SK-N-SH (cell line): ENCODE measurements around the gene SOAT2. TPM values are rescaled to one million over a fixed set of nuclear protein-coding genes. Genes with fewer than 3 reads are reported as not detected.

Experiments
- CTCF ChIA-PET: fragments of 300-600, 350-600 bp; formaldehyde crosslinking; extraction: SDS; loops from one replicate; lab custom pipeline; 2021; lab: Yijun Ruan, JAX
- POLR2A ChIA-PET: fragments of 350-600 bp; sonication (Branson Sonifier 250); formaldehyde crosslinking; extraction: SDS; loops from one replicate; lab custom pipeline; 2020; ENCODE audit warnings: antibody characterized with exemption, inconsistent platforms; lab: Yijun Ruan, JAX
- DNase-seq: peaks from one replicate; pipeline ENCODE4 v3.0.0; 2012
- H2AFZ ChIP-seq: fragments of 200-600 bp; sonication (generic); 2 replicates; pipeline ENCODE4 v1.8.1; 2016; ENCODE audit warnings: antibody characterized with exemption, mild to moderate bottlenecking, low read depth
- H3F3A ChIP-seq: fragments of 200-600 bp; sonication (generic); replicated peaks from 2 replicates; pipeline ENCODE3; 2016; ENCODE audit warnings: antibody characterized with exemption, mild to moderate bottlenecking; ENCODE audit not compliant: insufficient read depth
- H3K27ac ChIP-seq, 2 experiments: fragments of 200-500 bp in 1 of 2; fragments of 200-600 bp in 1 of 2; sonication (Bioruptor generic) in 1 of 2; sonication (generic), shearing (Covaris generic) in 1 of 2; 2 replicates each; pipeline versions ENCODE4 v1.5.1 to v1.6.1; 2014 to 2016; ENCODE audit warnings: low read depth in 2 of 2, inconsistent platforms in 1 of 2, low read length in 1 of 2, mild to moderate bottlenecking in 1 of 2, mixed read lengths in 1 of 2
- H3K27me3 ChIP-seq: fragments of 200-600 bp; sonication (generic), shearing (Covaris generic); 2 replicates; pipeline ENCODE4 v1.6.1; 2016; ENCODE audit warnings: mixed run types; ENCODE audit not compliant: insufficient read depth
- H3K36me3 ChIP-seq, 2 experiments: fragments of 200-500 bp in 1 of 2; fragments of 200-600 bp in 1 of 2; sonication (Bioruptor generic) in 1 of 2; sonication (generic) in 1 of 2; replicated peaks in 1 of 2; 2 replicates each; pipeline versions ENCODE3 to v1.5.1; 2014 to 2016; ENCODE audit warnings: low read length in 1 of 2, mild to moderate bottlenecking in 1 of 2; ENCODE audit not compliant: insufficient read depth in 2 of 2, control insufficient read depth in 1 of 2
- H3K4me1 ChIP-seq, 2 experiments: fragments of 200-500 bp in 1 of 2; fragments of 200-600 bp in 1 of 2; sonication (Bioruptor generic) in 1 of 2; sonication (generic), shearing (Covaris generic) in 1 of 2; 2 replicates each; pipeline versions ENCODE4 v1.5.1 to v1.6.1; 2014 to 2016; ENCODE audit warnings: low read depth in 1 of 2, low read length in 1 of 2, mixed run types in 1 of 2; ENCODE audit not compliant: insufficient read depth in 2 of 2, control insufficient read depth in 1 of 2
- H3K4me2 ChIP-seq: fragments of 200-600 bp; sonication (generic), shearing (Covaris generic); 2 replicates; pipeline ENCODE4 v1.6.1; 2017; ENCODE audit warnings: mixed run types
- H3K4me3 ChIP-seq, 2 experiments: fragments of 200-500 bp in 1 of 2; fragments of 200-600 bp in 1 of 2; sonication (Bioruptor generic) in 1 of 2; sonication (generic), shearing (Covaris generic) in 1 of 2; 2 replicates each; pipeline versions ENCODE4 v1.5.1 to v1.8.1; 2014 to 2016; ENCODE audit warnings: low read depth in 2 of 2, inconsistent platforms in 1 of 2, low read length in 1 of 2, mild to moderate bottlenecking in 1 of 2, mixed read lengths in 1 of 2, moderate library complexity in 1 of 2
- H3K79me2 ChIP-seq: fragments of 200-600 bp; sonication (generic); 2 replicates; pipeline ENCODE4 v1.8.1; 2017; ENCODE audit warnings: mild to moderate bottlenecking; ENCODE audit not compliant: insufficient read depth
- H3K9ac ChIP-seq: fragments of 200-600 bp; sonication (generic); 2 replicates; pipeline ENCODE4 v1.6.1; 2017; ENCODE audit warnings: mixed run types
- H3K9me2 ChIP-seq: fragments of 200-600 bp; sonication (generic); 2 replicates; pipeline ENCODE4 v1.6.1; 2017; ENCODE audit warnings: mixed run types
- H3K9me3 ChIP-seq: fragments of 200-600 bp; sonication (generic); 2 replicates; pipeline ENCODE4 v1.6.1; 2017; ENCODE audit warnings: mixed run types, mild to moderate bottlenecking, moderate library complexity
- H4K20me1 ChIP-seq: fragments of 200-600 bp; sonication (generic); 2 replicates; pipeline ENCODE4 v1.6.1; 2017; ENCODE audit warnings: mild to moderate bottlenecking, mixed run types; ENCODE audit not compliant: insufficient read depth
- CHD2 ChIP-seq: fragments of 150-350 bp; IDR thresholded peaks from 2 replicates; pipeline ENCODE4 v1.6.1; 2018; ENCODE audit warnings: low read length; ENCODE audit not compliant: partially characterized antibody
- EP300 ChIP-seq, 2 experiments: IDR thresholded peaks; 2 replicates each; pipeline versions ENCODE4 v1.4.0 to v1.6.1; 2012; ENCODE audit warnings: borderline replicate concordance in 1 of 2, low read depth in 1 of 2, low read length in 1 of 2
- EZH2phosphoT487 ChIP-seq: fragments of 200-600 bp; sonication (generic); IDR thresholded peaks from 2 replicates; pipeline ENCODE4 v1.6.1; 2017; ENCODE audit warnings: low read depth, mixed run types, mild to moderate bottlenecking, antibody characterized with exemption, moderate library complexity, borderline replicate concordance
- GABPA ChIP-seq: IDR thresholded peaks from 2 replicates; pipeline ENCODE4 v1.4.0; 2012; ENCODE audit warnings: low read depth, mild to moderate bottlenecking
- GATA2 ChIP-seq: sonication (generic); formaldehyde crosslinking; IDR thresholded peaks from 2 replicates; pipeline ENCODE4 v1.5.0; 2020; ENCODE audit warnings: mild to moderate bottlenecking, missing genetic modification reagents
- JUND ChIP-seq: IDR thresholded peaks from 2 replicates; pipeline ENCODE4 v1.4.0; 2012
- MEF2A ChIP-seq: IDR thresholded peaks from 2 replicates; pipeline ENCODE4 v1.4.0; 2012; ENCODE audit warnings: low read depth, borderline replicate concordance
- MXI1 ChIP-seq: IDR thresholded peaks from 2 replicates; pipeline ENCODE4 v1.6.1; 2012; ENCODE audit warnings: mild to moderate bottlenecking, low read depth, low read length, improper control_type of control experiment
- NFIC ChIP-seq: IDR thresholded peaks from 2 replicates; pipeline ENCODE4 v1.4.0; 2012; ENCODE audit warnings: borderline replicate concordance
- NRF1 ChIP-seq: IDR thresholded peaks from 2 replicates; pipeline ENCODE4 v1.6.1; 2012; ENCODE audit warnings: low read depth, mild to moderate bottlenecking, low read length
- POLR2AphosphoS5 ChIP-seq: IDR thresholded peaks from 2 replicates; pipeline ENCODE4 v1.6.1; 2012; ENCODE audit warnings: low read depth, low read length
- RFX5 ChIP-seq: IDR thresholded peaks from 2 replicates; pipeline ENCODE4 v1.6.1; 2012; ENCODE audit warnings: mild to moderate bottlenecking, improper control_type of control experiment, low read length
- TAF1 ChIP-seq: IDR thresholded peaks from 2 replicates; pipeline ENCODE4 v1.6.1; 2012; ENCODE audit warnings: low read depth, mild to moderate bottlenecking, low read length, moderate library complexity, borderline replicate concordance
- TCF12 ChIP-seq: IDR thresholded peaks from 2 replicates; pipeline ENCODE4 v1.4.0; 2012
- TEAD4 ChIP-seq: IDR thresholded peaks from 2 replicates; pipeline ENCODE4 v1.4.0; 2012; ENCODE audit warnings: mild to moderate bottlenecking, borderline replicate concordance; ENCODE audit not compliant: insufficient read depth
- YY1 ChIP-seq: IDR thresholded peaks from 2 replicates; pipeline ENCODE4 v1.4.0; 2012; ENCODE audit warnings: low read depth, mild to moderate bottlenecking
- WGBS: methylation state at CpG from one replicate; pipeline ENCODE4 v1.1.6; 2017; ENCODE audit warnings: low lambda C conversion rate; 5-methylcytosine and 5-hydroxymethylcytosine counted together
- polyA plus RNA-seq, 3 experiments: library from polyadenylated mRNA; depleted of rRNA; stranded (reverse); fragments of >200 nt; gene quantifications; 2 replicates each; pipeline ENCODE4 v1.2.3, GENCODE V29; 2012
- TF ChIP-seq, protein P1 (sequence below): fragments of 200-600 bp; sonication (generic); IDR thresholded peaks from 2 replicates; pipeline ENCODE4 v1.6.1; 2017; ENCODE audit warnings: antibody characterized with exemption, mild to moderate bottlenecking, moderate library complexity
- TF ChIP-seq, protein P2 (sequence below): IDR thresholded peaks from 2 replicates; pipeline ENCODE4 v1.4.0; 2012; ENCODE audit warnings: low read depth, borderline replicate concordance
- TF ChIP-seq, protein P3 (sequence below): IDR thresholded peaks from 2 replicates; pipeline ENCODE4 v1.4.0; 2012; ENCODE audit warnings: low read depth
- TF ChIP-seq, protein P4 (sequence below): fragments of 150-350 bp; IDR thresholded peaks from 2 replicates; pipeline ENCODE4 v1.6.1; 2017; ENCODE audit warnings: antibody characterized with exemption, low read length, low read depth, borderline replicate concordance

SOAT2 gene
- polyA plus RNA-seq, 1 of the 3 experiments (the other 2 are of a cell fraction): 0.18 TPM

DNA sequence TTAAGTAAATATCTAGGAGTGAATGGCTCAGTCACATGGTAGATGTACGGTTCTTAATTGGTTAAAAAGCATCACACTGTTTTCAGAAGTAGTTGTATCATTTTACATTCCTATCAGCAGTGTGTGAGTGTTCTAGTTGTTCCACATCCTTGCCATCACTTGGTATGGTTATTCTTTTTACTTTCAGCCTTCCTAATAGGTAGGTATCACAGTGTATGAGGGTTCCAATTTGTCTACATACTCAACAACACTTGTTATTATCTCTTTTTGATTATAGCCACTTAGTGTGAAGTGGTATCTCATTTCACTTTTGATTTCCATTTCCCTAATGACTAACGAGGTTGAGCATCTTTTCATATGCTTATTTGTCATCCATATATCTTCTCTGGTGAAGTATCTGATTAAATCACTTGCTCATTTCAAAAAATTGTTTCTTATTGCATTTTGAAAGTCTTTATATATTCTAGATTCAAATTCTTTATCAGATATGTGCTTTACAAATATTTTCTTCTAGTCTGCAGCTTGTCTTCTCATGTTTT is 20.6 kb upstream of the SOAT2 start:
- no peak overlapping the region for H2AFZ ChIP-seq
- POLR2A ChIA-PET: no interaction called here
- H3K36me3 ChIP-seq: no peaks in the 10 kb centered on the region

DNA sequence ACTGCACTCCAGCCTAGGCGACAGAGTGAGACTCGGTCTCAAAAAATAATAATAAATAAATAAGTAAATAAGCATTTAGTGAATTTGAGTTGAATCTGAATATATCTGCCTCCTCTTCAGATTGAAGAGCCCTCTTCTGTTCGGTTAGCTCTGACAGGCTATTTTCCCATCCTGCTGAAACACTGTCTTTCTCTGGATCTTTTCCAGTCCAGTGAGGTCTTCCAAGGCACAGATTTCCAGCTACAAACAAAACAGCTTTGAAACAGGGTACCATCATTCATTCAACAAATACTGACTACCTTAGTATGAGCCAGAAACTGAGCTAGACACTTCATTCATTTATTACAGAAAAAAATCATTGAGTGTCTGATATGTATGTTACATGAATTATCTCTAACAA is 16.9 kb upstream of the SOAT2 start:
- DNase-seq: no peak
- Histone ChIP-seq H3K4me2 (no peak overlapping the region), H3K27me3 (no peaks in the 10 kb centered on the region), H3K4me3 (no peak overlapping the region), H4K20me1 (no peaks in the 10 kb centered on the region), H3K9ac (no peak overlapping the region), H3K27ac (no peak overlapping the region), H3K79me2 (no peaks in the 10 kb centered on the region), H3K4me1 (peaks cover 0 to under 1% of the 10 kb centered on the region in 2 experiments; a peak in 1 of 4 replicates), H3K36me3 (no peaks in the 10 kb centered on the region), H2AFZ (no peak overlapping the region), H3F3A (peaks cover 8% of the 10 kb centered on the region), H3K9me2 (no peaks in the 10 kb centered on the region), H3K9me3 (no peaks in the 10 kb centered on the region; the same call in 1 of the 2 replicates)
- ChIA-PET CTCF (interaction anchor here (0.7 to 4.8 kb wide), 3 partner anchors 13 to 20 kb away, joined by 3 to 30 read pairs (median 22); no protein-coding TSS in a partner anchor), POLR2A (no interaction called here)
- 81% methylated on average over 3 of the region's 3 CpGs for WGBS
- TF ChIP-seq EZH2phosphoT487: no peak
- TF ChIP-seq, protein P1, sequence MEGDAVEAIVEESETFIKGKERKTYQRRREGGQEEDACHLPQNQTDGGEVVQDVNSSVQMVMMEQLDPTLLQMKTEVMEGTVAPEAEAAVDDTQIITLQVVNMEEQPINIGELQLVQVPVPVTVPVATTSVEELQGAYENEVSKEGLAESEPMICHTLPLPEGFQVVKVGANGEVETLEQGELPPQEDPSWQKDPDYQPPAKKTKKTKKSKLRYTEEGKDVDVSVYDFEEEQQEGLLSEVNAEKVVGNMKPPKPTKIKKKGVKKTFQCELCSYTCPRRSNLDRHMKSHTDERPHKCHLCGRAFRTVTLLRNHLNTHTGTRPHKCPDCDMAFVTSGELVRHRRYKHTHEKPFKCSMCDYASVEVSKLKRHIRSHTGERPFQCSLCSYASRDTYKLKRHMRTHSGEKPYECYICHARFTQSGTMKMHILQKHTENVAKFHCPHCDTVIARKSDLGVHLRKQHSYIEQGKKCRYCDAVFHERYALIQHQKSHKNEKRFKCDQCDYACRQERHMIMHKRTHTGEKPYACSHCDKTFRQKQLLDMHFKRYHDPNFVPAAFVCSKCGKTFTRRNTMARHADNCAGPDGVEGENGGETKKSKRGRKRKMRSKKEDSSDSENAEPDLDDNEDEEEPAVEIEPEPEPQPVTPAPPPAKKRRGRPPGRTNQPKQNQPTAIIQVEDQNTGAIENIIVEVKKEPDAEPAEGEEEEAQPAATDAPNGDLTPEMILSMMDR: no peak
- TF ChIP-seq, protein P2, sequence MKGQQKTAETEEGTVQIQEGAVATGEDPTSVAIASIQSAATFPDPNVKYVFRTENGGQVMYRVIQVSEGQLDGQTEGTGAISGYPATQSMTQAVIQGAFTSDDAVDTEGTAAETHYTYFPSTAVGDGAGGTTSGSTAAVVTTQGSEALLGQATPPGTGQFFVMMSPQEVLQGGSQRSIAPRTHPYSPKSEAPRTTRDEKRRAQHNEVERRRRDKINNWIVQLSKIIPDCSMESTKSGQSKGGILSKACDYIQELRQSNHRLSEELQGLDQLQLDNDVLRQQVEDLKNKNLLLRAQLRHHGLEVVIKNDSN: no peak
- no peak for TF ChIP-seq GATA2
- no peak for TF ChIP-seq GABPA
- no peak for TF ChIP-seq CHD2
- TF ChIP-seq, protein P3, sequence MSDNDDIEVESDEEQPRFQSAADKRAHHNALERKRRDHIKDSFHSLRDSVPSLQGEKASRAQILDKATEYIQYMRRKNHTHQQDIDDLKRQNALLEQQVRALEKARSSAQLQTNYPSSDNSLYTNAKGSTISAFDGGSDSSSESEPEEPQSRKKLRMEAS: no peak
- no peak for TF ChIP-seq RFX5
- TF ChIP-seq MEF2A: no peak
- TF ChIP-seq POLR2AphosphoS5: no peak

More for the DNA sequence above, 20.6 kb upstream of the SOAT2 start:
- TF ChIP-seq TEAD4 (no peak), MXI1 (no peak), GABPA (no peak), EP300 (IDR thresholded peaks at IDR 0.05; ENCODE audit: borderline replicate concordance in 1 of 2, low read depth in 1 of 2, low read length in 1 of 2) (no peak), TCF12 (no peak), TAF1 (no peak), JUND (no peak), YY1 (no peak), NFIC (no peak), NRF1 (no peak)
- TF ChIP-seq, protein P4, sequence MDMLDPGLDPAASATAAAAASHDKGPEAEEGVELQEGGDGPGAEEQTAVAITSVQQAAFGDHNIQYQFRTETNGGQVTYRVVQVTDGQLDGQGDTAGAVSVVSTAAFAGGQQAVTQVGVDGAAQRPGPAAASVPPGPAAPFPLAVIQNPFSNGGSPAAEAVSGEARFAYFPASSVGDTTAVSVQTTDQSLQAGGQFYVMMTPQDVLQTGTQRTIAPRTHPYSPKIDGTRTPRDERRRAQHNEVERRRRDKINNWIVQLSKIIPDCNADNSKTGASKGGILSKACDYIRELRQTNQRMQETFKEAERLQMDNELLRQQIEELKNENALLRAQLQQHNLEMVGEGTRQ: no peak
- TF ChIP-seq, protein P1: no peak
- TF ChIP-seq, all 33 proteins: peak for 0
- Histone ChIP-seq H3K9me2 (no peaks in the 10 kb centered on the region), H3K4me1 (peaks cover 7 to 10% of the 10 kb centered on the region in 2 experiments; a peak in 1 of 4 replicates), H4K20me1 (no peaks in the 10 kb centered on the region), H3K79me2 (peaks cover 18% of the 10 kb centered on the region), H3K4me2 (no peak overlapping the region), H3K27me3 (no peaks in the 10 kb centered on the region), H3K9ac (no peak overlapping the region), H3K4me3 (no peak overlapping the region), H3F3A (peaks cover 24% of the 10 kb centered on the region), H3K27ac (no peak overlapping the region), H3K9me3 (no peaks in the 10 kb centered on the region; the same call in 1 of the 2 replicates)
- CTCF ChIA-PET: interaction anchor here (1.2 to 8.8 kb wide), 3 partner anchors 12 to 16 kb away, joined by 3 to 130 read pairs (median 30); no protein-coding TSS in a partner anchor
- no peak for DNase-seq
- WGBS: 59% methylated on average over 2 of the region's 2 CpGs
